Measurements from ENCODE around the gene TBC1D23. TPM values are rescaled to one million over a fixed set of nuclear protein-coding genes. Genes with fewer than 3 reads are reported as not detected.
"Not testable (repeated sequence)": the region's sequence is repeated elsewhere in the genome, so short reads cannot be mapped to it uniquely, and the experiment has no call there.

TBC1D23 gene
- total RNA-seq, 1 donor from 2014 or later, result 48.8 TPM

GRCh38 chr3:100256731-100257151 is 4.1 kb upstream of the TBC1D23 start:
- Mint-ChIP-seq H3K27me3 (no peaks in the 10 kb centered on the region), H3K36me3 (ENCODE audit: insufficient read depth) (no peaks in the 10 kb centered on the region), H3K27ac (no peak overlapping the region), H3K4me3 (ENCODE audit: low read depth) (no peak overlapping the region), H3K4me1 (ENCODE audit: low read depth) (peaks cover 30% of the 10 kb centered on the region), H3K9me3 (ENCODE audit: low read depth) (no peaks in the 10 kb centered on the region)
- TF ChIP-seq CTCF (IDR thresholded peaks at IDR 0.05; ENCODE audit: unreplicated experiment), result no peak
- DNase-seq (ENCODE audit: low spot score, unreplicated experiment), result no peak

- Mint-ChIP-seq H3K36me3 (ENCODE audit: insufficient read depth) (no peaks in the 10 kb centered on the region), H3K27me3 (no peaks in the 10 kb centered on the region), H3K9me3 (ENCODE audit: low read depth) (no peaks in the 10 kb centered on the region), H3K4me3 (ENCODE audit: low read depth) (no peak overlapping the region), H3K27ac (peak overlapping the region; percentile 52), H3K4me1 (ENCODE audit: low read depth) (peaks cover 34% of the 10 kb centered on the region)
- DNase-seq (ENCODE audit: low spot score, unreplicated experiment), result no peak
- no peak for TF ChIP-seq CTCF (IDR thresholded peaks at IDR 0.05; ENCODE audit: unreplicated experiment)
These were observed 3.2 kb upstream of the TBC1D23 start for GRCh38 chr3:100257586-100257985.

- Mint-ChIP-seq H3K27me3 (no peaks in the 10 kb centered on the region), H3K36me3 (ENCODE audit: insufficient read depth) (no peaks in the 10 kb centered on the region), H3K9me3 (ENCODE audit: low read depth) (no peaks in the 10 kb centered on the region), H3K4me3 (ENCODE audit: low read depth) (peak overlapping the region; percentile 91), H3K27ac (peak overlapping the region; percentile 97), H3K4me1 (ENCODE audit: low read depth) (peaks cover 51% of the 10 kb centered on the region)
- TF ChIP-seq CTCF (IDR thresholded peaks at IDR 0.05; ENCODE audit: unreplicated experiment), result peak; percentile 25
- DNase-seq (ENCODE audit: low spot score, unreplicated experiment), result peak; percentile 13
These were observed 609 bp upstream of the TBC1D23 start for GRCh38 chr3:100260081-100260684.

GRCh38 chr3:100261485-100261903 is 702 bp downstream of the TBC1D23 start:
- Mint-ChIP-seq H3K36me3 (ENCODE audit: insufficient read depth) (no peaks in the 10 kb centered on the region), H3K4me1 (ENCODE audit: low read depth) (peaks cover 48% of the 10 kb centered on the region)
- no peak for DNase-seq (ENCODE audit: low spot score, unreplicated experiment)

GRCh38 chr3:100262925-100263324 is 2.1 kb downstream of the TBC1D23 start:
- H3K27ac Mint-ChIP-seq; H3K9me3 Mint-ChIP-seq (ENCODE audit: low read depth); DNase-seq (ENCODE audit: low spot score, unreplicated experiment); H3K36me3 Mint-ChIP-seq (ENCODE audit: insufficient read depth); H3K27me3 Mint-ChIP-seq: not testable (repeated sequence)
- Mint-ChIP-seq H3K4me1 (ENCODE audit: low read depth) (peaks cover 36% of the 10 kb centered on the region), H3K4me3 (ENCODE audit: low read depth) (peak overlapping the region; percentile 54)

More at GRCh38 chr3:100261485-100261903, 702 bp downstream of the TBC1D23 start:
- peak overlapping the region; percentile 97 for H3K27ac Mint-ChIP-seq
- H3K4me3 Mint-ChIP-seq (ENCODE audit: low read depth), result peak overlapping the region; percentile 91
- no peaks in the 10 kb centered on the region for H3K27me3 Mint-ChIP-seq
- no peaks in the 10 kb centered on the region for H3K9me3 Mint-ChIP-seq (ENCODE audit: low read depth)
- no peak for TF ChIP-seq CTCF (IDR thresholded peaks at IDR 0.05; ENCODE audit: unreplicated experiment)

GRCh38 chr3:100263583-100263982 is 2.8 kb downstream of the TBC1D23 start:
- no peak for DNase-seq (ENCODE audit: low spot score, unreplicated experiment)
- peak overlapping the region; percentile 54 for H3K4me3 Mint-ChIP-seq (ENCODE audit: low read depth)
- H3K9me3 Mint-ChIP-seq (ENCODE audit: low read depth), result no peaks in the 10 kb centered on the region
- H3K36me3 Mint-ChIP-seq (ENCODE audit: insufficient read depth), result no peaks in the 10 kb centered on the region
- H3K27me3 Mint-ChIP-seq, result no peaks in the 10 kb centered on the region
- TF ChIP-seq CTCF (IDR thresholded peaks at IDR 0.05; ENCODE audit: unreplicated experiment), result no peak
- H3K27ac Mint-ChIP-seq, result peak overlapping the region; percentile 2
- peaks cover 36% of the 10 kb centered on the region for H3K4me1 Mint-ChIP-seq (ENCODE audit: low read depth)

Data from progenitor cell of endocrine pancreas (in vitro differentiated cells).